Neural crest cell (in vitro differentiated cells): Measurements from ENCODE around the gene TRIM69. TPM values are rescaled to one million over a fixed set of nuclear protein-coding genes. Genes with fewer than 3 reads are reported as not detected.

Experiments
- DNase-seq: peaks from one replicate; pipeline ENCODE4 v3.0.0; 2021; ENCODE audit warnings: low read depth, mixed read lengths, low spot score
- H3K27ac Mint-ChIP-seq: one replicate; pipeline ENCODE4 v1.8.0; 2021; ENCODE audit warnings: mild to moderate bottlenecking, mixed read lengths; ENCODE audit not compliant: unreplicated experiment
- H3K27me3 Mint-ChIP-seq: 2 replicates; pipeline ENCODE4 v1.8.0; 2021; ENCODE audit warnings: low read depth, mild to moderate bottlenecking, mixed read lengths
- H3K36me3 Mint-ChIP-seq: 2 replicates; pipeline ENCODE4 v1.8.0; 2021; ENCODE audit warnings: low read depth, mild to moderate bottlenecking, mixed read lengths
- H3K4me1 Mint-ChIP-seq: 2 replicates; pipeline ENCODE4 v1.8.0; 2021; ENCODE audit warnings: mixed read lengths
- H3K4me3 Mint-ChIP-seq: one replicate; pipeline ENCODE4 v1.8.0; 2021; ENCODE audit warnings: mild to moderate bottlenecking, mixed read lengths
- H3K9me3 Mint-ChIP-seq: 2 replicates; pipeline ENCODE4 v1.8.0; 2021; ENCODE audit warnings: mixed read lengths
- CTCF ChIP-seq: fragments of 200-600 bp; sonication (generic); conservative IDR thresholded peaks from 2 replicates; pipeline ENCODE4 v1.5.0; 2021; ENCODE audit warnings: antibody characterized with exemption, mild to moderate bottlenecking
- total RNA-seq: library from RNA; stranded (reverse); gene quantifications from 2 replicates; pipeline ENCODE4 v1.2.1, GENCODE V29; 2021

TRIM69 gene
- total RNA-seq, 1 donor from 2014 or later = 15.2 TPM

- Mint-ChIP-seq H3K4me3 (no peak overlapping the region), H3K9me3 (no peaks in the 10 kb centered on the region), H3K27ac (no peak overlapping the region), H3K27me3 (peaks cover 19% of the 10 kb centered on the region), H3K4me1 (no peaks in the 10 kb centered on the region), H3K36me3 (no peaks in the 10 kb centered on the region)
- peak; percentile 38 for TF ChIP-seq CTCF
- DNase-seq = no peak
These were observed 62.5 kb downstream of the TRIM69 start for GRCh38 chr15:44798826-44799225.

GRCh38 chr15:44801364-44801763 is 65.0 kb downstream of the TRIM69 start:
- H3K4me1 Mint-ChIP-seq = no peaks in the 10 kb centered on the region
- TF ChIP-seq CTCF = no peak
- H3K27me3 Mint-ChIP-seq = peaks cover 23% of the 10 kb centered on the region
- H3K9me3 Mint-ChIP-seq = no peaks in the 10 kb centered on the region
- no peaks in the 10 kb centered on the region for H3K36me3 Mint-ChIP-seq
- H3K4me3 Mint-ChIP-seq = no peak overlapping the region
- DNase-seq = no peak
- H3K27ac Mint-ChIP-seq = no peak overlapping the region

GRCh38 chr15:44801797-44802196 is 65.5 kb downstream of the TRIM69 start:
- Mint-ChIP-seq H3K27ac (no peak overlapping the region), H3K4me1 (no peaks in the 10 kb centered on the region), H3K27me3 (peaks cover 20% of the 10 kb centered on the region), H3K36me3 (no peaks in the 10 kb centered on the region), H3K4me3 (no peak overlapping the region), H3K9me3 (no peaks in the 10 kb centered on the region)
- no peak for DNase-seq
- TF ChIP-seq CTCF = no peak

GRCh38 chr15:44802336-44802735 is 66.0 kb downstream of the TRIM69 start:
- Mint-ChIP-seq H3K36me3 (no peaks in the 10 kb centered on the region), H3K4me3 (no peak overlapping the region), H3K4me1 (no peaks in the 10 kb centered on the region), H3K9me3 (no peaks in the 10 kb centered on the region), H3K27ac (no peak overlapping the region), H3K27me3 (peaks cover 15% of the 10 kb centered on the region)
- DNase-seq = no peak
- TF ChIP-seq CTCF = no peak

- H3K27me3 Mint-ChIP-seq = peaks cover 24% of the 10 kb centered on the region
- TF ChIP-seq CTCF = no peak
- no peaks in the 10 kb centered on the region for H3K4me1 Mint-ChIP-seq
- no peaks in the 10 kb centered on the region for H3K9me3 Mint-ChIP-seq
- no peak for DNase-seq
- no peak overlapping the region for H3K4me3 Mint-ChIP-seq
- H3K27ac Mint-ChIP-seq = no peak overlapping the region
- H3K36me3 Mint-ChIP-seq = no peaks in the 10 kb centered on the region
These were observed 68.1 kb downstream of the TRIM69 start for GRCh38 chr15:44804298-44805046.
